NCI-H146 (cell line): ENCODE data around the gene LARGE1.

Experiments used
- DNase-seq: peaks from one replicate; lab custom pipeline; 2025; lab: John Stamatoyannopoulos, UW

Gene LARGE1

GRCh38 chr22:33774781-33775180, 145.5 kb downstream of the LARGE1 start:
- no peak for DNase-seq

- DNase-seq: no peak
These were observed 147.5 kb downstream of the LARGE1 start for GRCh38 chr22:33772745-33773144.

DNA sequence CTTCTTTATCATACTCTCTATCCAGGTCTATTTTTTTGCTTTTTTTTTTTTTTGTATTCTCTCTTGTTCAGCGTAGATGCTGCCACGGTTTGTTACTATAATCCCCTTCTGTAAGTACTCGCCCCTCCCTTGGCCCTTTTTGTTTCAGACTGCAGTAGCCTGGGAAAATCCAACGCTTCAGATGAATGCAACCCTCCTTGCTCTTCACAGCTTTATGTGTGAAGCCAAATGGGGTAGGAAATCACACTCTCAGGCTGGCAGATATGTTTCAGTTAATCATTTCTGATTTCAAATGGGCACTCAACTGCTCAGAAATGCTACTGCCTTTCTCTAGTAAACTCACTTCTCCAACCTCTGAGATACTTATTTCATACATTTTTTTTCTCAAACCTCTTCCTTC, 149.1 kb downstream of the LARGE1 start:
- DNase-seq: no peak

- DNase-seq: no peak
These were observed 149.6 kb downstream of the LARGE1 start for GRCh38 chr22:33770723-33771122.

DNA sequence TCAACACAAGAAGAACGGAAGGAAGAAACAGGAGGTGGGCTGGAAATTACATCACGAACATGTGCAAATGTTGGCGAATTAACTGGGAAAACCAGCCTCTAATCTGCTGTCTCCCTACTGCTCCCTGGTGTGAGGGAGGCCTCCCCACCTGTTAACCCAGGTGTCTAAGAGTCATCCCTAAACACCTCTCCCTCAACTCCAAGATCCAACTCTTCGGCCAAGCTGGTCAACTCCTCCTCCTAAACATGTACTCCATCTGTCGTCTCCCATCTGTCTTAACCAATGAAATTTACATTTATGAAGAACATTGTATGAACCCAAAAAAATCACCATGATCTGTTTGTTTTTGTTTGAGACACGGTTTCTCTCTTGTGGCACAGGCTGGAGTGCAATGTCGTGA, 154.2 kb downstream of the LARGE1 start:
- DNase-seq: no peak

DNA sequence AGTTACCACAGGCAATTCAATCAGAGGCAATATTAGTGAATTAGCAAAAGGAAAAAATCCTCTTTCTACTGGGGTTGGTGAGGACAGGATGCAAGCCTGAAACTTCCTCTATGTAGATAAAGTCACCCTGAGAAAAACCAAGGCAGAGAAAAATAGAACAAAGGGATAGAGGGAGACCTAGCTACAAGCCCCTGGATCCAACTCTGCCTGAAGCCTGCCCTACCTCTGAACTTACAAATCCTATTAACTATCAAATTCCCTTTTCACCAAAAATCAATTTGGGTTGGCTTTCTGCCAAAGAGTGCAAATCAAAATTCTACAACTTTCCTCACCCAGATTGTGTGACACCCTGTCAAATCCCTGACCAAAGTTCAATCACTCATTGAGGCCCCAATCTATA, 161.3 kb downstream of the LARGE1 start:
- no peak for DNase-seq

- DNase-seq: peak; percentile 92
These were observed 162.3 kb downstream of the LARGE1 start for GRCh38 chr22:33757802-33758483.

- peak; percentile 92 for DNase-seq
These were observed 163.1 kb downstream of the LARGE1 start for GRCh38 chr22:33757041-33757801.

GRCh38 chr22:33756508-33756949, 163.7 kb downstream of the LARGE1 start:
- DNase-seq: peak; percentile 30

DNA sequence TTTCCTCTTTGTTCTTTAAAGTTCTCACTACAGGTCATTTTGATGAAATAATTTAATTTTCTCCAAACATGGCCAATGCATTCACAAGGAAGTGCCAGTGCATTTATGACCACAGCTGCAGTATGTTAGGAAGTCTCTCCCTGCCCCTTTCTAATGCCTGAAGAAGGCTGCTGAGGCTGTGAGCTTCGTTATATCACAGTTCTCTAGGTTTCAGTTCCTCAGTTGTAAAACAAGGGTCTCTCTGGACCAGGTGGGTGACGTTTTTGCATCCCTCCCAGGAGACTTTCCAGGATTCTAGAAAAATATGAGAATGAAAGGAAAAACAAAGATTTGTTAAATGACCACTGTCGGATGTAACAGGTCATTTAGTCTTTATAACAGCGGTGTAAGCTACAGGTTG, 171.6 kb downstream of the LARGE1 start:
- no peak for DNase-seq

- peak; percentile 85 for DNase-seq
These were observed 172.6 kb downstream of the LARGE1 start for GRCh38 chr22:33747576-33748180.

GRCh38 chr22:33747029-33747428, 173.2 kb downstream of the LARGE1 start:
- DNase-seq: no peak

DNA sequence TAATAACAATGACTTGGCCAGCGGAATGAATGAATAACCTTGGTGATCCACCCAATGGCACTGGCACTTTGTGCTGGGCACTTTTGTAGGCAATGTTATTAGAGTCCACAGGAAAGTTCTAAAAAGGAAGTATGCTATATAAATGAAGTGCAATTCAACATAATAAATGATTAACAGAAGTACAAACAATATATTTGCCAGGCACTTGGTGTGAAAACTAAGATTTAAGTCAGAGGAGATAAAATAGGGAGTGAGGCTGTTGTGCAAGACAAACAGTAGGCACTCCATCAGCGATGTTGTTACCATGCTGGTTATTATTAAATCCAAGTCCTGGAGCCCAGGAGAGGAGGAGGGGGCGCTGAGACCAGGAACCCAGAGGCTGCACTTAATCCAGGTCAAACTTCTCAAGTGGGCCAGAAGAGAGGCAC, 173.8 kb downstream of the LARGE1 start:
- no peak for DNase-seq

DNA sequence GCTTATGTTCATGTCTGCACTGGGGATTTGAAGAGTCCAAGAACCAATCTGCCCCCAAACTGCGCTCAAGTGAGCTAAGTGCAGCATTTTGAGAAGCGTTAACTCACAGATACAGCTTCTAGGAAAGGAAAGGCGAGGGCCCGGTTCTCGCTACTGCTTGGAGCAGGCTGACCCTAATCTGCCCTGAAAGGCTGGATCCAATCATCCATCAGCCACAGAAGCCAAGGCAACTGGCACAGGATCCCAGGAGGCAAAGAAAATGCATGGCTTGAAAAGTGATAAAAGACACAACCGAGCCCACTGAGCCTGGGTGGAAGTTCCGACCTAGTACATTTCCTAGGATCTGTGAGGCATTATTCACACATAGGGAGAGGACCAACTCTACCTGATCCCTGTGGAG, 174.8 kb downstream of the LARGE1 start:
- no peak for DNase-seq

GRCh38 chr22:33743756-33744155, 176.5 kb downstream of the LARGE1 start:
- no peak for DNase-seq

GRCh38 chr22:33741025-33741424, 179.3 kb downstream of the LARGE1 start:
- no peak for DNase-seq

GRCh38 chr22:33739516-33739915, 180.8 kb downstream of the LARGE1 start:
- no peak for DNase-seq

DNA sequence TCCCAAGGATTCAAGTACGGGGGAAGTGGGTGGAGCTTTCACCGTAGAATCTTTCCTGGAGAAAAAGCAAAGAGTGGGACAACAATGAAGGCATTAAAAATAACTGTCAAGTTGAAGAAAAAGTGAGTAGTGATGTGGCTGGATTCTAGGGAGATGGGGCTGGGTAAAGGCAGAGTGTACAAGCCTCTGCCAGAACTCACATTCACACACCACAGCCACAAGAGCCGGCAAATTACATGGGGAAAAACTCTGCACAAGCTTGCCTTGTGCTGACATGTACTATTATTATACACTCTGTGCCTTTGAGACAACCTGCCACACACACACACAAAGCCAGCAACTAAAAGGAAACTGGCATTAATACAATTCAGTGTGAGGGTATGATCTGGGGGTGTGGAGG, 182.6 kb downstream of the LARGE1 start:
- DNase-seq: no peak

GRCh38 chr22:33735978-33736377, 184.3 kb downstream of the LARGE1 start:
- DNase-seq: no peak

DNA sequence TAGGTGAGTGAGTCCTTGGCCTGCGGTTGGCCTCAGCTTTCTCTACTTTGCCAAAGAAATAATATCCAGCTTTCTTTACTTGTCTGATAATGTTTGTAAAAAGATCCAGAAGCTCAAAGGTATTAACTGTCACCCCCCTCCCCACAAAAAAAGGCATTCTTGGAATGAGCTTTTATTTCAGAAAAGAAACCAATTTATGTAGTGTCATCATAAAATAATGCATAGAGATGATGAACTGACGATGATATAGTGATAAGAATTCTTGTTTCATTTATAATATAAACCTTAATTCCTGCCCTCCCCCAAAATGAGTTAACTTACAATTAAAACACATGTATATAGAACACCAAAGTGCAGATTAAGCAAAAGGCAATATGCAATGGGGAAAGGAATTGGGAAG, 191.4 kb downstream of the LARGE1 start:
- no peak for DNase-seq

DNA sequence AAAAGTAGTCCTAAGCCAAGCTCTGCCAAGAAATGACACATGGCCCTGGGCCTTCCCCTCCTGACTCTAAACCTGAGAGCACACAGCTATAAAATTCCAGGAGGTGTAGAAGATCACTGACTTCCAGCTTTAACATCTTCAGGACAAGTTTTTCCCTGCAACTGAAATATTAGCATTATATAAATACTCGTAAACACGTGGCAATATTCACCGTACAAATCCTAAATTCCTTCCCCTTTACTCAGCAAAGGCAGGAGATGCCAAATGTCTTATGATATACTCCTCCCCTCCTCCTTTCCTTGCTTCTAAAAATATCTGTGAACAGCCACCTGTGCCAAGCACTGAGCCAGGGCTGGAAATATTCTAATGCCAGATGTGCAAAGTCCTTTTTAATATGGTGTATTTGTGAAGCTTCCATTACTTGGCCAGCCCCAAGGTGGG, 194.0 kb downstream of the LARGE1 start:
- no peak for DNase-seq

- DNase-seq: no peak
These were observed 196.4 kb downstream of the LARGE1 start for GRCh38 chr22:33723915-33724314.

GRCh38 chr22:33722816-33723215, 197.5 kb downstream of the LARGE1 start:
- DNase-seq: no peak
